HG03442 (cell line): ENCODE measurements around the gene KCNMA1.
"Not testable (repeated sequence)": the region's sequence is repeated elsewhere in the genome, so short reads cannot be mapped to it uniquely, and the experiment has no call there.

ENCODE experiments used
- ATAC-seq: cut with Tn5 transposase; IDR thresholded peaks from one replicate; pipeline ENCODE4 v1.9.1; 2021; ENCODE audit warnings: mild to moderate bottlenecking, moderate library complexity; ENCODE audit not compliant: unreplicated experiment

KCNMA1 gene

DNA sequence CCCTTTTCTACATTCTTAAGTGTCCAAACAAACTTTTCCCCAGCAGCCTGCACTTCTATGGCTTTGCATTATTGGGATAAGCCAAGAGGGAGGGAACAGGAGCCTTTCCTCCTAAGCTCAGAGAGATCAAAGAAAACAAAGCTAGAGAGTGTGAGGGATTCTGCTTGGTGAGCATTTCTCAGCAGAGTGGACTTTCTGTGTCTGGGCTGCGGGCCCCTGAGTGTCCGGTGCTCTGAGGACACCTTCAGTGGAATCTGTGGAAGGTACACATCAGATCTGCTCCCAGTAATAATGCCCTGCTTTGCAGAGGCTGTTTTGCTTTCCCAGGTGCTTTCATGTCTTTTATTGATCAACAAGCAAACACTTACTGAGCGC, 50.2 kb downstream of the KCNMA1 start:
- ATAC-seq = no peak

DNA sequence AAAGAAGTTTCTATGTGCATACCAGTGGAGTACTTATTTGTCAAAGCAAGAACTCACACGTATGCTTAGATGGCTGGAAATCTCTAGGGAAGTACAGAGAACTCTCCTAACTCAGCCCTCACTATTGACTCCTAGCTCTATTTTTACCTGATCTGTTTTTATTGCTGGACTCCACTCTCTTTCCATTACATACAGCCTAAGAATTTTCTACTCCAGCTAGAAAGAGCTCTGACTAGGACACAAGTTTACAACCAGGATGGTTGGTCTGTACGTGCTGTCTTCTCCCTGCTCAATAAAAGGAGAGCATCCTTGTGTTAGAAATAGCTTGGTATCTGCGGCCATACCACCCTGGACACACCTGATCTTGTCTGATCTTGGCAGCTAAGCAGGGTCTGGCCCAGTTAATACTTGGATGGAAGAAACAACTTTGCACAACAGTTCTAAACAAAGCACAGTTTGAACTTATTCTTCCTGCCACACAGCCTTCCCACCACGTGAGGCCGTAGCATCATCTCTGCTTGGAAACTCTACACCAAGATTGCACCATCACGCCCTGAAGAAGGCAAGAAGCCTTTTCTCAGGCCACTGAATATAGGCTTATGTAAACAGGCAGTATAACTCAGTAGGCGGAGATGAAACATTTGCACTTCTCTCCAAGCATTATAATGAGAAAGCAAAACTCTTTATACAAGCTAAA, 50.7 kb downstream of the KCNMA1 start:
- ATAC-seq = no peak

DNA sequence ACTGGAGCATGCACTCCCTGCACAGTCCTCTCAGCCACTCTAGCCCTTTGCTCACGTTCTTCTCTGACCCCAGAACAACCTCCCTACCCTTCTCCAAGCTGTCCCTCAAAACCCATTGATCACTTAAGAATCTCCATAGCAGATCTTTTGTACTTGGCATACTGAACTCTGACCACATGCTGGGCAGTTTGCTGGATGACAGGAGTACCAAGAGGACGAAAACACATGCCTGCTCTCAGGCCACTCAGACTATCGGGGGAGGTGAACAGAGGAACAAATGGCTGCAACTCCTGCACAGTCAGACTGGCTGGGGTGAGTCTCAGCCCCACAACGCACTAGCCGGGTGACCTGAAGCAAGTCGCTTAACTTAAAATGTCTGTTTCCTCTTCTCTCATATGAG, 52.7 kb downstream of the KCNMA1 start:
- ATAC-seq = no peak

DNA sequence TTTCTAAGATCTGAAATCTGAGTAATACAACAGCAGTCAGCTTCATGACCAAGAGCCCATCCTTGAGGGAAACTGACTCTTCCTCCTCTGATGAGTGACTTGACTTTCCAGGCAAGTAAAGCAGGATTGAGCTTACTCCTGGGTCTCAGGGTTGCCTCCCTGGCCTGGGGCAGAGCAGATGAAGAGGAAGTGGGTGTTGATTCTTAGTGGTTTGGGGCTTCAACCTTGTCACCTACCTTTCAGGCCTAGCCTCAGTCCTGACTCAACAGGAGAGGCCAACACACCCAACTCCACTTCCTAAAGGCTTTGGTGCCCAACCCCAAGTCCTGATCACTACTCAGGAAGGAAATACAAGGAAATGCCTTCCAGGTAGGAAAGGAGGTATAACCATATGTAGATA, 54.1 kb downstream of the KCNMA1 start:
- no peak for ATAC-seq

DNA sequence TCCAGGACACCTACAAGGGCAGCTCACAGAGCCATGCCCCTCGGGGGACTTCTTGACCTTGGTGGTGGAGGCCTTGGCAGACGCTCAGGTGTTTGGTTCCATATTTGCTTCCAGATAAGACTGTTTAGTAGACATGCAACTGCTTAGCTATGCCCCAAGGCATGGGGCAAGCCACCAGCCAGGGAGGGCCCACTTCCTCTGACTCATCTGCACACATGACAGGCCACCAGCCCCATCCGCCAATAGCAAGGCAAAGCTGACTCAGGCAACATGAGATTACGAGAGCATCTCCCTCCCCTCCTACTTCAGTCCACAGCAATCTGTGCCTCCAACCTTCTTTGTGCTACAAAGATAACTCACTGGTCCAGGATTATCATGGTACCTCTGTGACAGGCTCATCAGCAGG, 54.9 kb downstream of the KCNMA1 start:
- no peak for ATAC-seq

GRCh38 chr10:77581738-77582137, 55.9 kb downstream of the KCNMA1 start:
- no peak for ATAC-seq

DNA sequence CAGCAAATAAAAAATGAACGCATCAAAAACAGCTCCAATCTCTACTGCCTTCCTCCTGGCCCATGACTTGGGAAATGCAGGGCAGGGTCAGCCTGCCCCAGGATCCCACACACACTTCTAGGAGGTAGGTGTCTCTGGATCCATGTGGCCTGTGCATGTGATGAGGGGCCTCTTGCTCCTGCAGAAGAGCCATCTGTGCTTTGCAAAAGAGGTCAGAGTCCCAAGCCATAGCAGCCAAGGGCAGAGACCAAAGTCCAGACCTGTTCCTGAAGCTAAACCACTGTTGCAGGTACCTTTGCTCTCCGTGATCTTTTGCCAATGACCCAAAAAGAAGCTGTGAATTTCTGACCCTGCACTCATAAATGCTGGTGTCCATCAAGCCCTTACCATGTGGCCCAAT, 57.1 kb downstream of the KCNMA1 start:
- no peak for ATAC-seq

DNA sequence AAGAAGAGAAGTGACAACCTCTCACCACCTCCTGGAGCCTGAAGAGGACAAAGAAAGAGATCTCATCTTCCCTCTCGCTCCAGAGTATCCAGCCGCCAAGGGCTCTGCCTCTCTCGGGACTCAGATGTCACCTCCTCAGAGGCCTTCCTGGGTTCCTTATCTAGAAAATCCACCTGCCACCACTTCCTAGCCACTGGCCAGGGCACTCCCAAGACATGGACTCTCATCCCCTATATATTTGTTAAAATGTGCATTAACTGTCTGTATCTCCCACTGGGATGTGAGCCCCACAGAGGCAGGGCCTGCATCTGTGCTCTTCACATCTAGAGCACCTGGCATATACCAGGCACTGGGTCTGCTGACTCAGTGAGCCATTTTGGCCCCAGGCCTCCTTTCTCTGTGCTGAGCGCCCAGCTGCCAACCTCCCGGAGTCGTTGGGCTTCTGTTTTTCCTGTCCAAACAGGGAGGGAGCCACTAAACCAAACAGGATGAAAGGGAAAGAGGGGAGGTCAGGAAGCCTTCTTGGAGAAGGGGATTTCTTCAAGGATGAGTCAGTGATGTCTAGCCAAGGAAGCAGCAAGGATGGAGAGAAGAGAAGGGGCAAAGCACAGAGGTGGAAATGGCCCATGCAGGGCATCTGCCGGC, 58.9 kb downstream of the KCNMA1 start:
- no peak for ATAC-seq

GRCh38 chr10:77577666-77578229, 59.9 kb downstream of the KCNMA1 start:
- no peak for ATAC-seq

DNA sequence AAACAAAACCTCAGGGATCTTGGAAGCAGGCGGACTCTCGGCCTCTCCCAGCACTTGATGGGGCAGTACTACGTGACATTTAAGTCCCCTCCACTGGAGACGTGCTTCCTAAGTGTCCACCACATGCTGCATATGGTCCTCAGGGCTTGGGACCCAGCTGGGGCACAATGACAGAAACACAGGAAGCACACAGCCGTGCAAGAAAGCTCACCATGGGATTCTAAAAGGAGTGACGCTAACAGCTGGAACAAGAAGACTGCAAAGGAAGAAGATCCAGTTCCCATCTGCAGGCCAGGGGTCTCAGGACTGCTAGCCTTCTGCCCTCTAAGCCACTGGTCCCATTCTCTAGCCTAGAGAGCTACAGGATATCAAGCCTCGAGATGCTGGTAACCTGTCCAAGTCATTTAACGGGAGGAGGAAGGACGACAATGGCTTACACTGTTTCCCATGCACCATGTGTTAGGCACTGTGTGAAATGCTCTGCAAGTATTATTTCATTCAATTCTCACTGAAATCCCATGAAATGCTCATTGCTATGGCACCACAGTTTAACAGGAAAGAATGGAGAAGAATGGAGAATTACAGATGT, 61.1 kb downstream of the KCNMA1 start:
- no peak for ATAC-seq

DNA sequence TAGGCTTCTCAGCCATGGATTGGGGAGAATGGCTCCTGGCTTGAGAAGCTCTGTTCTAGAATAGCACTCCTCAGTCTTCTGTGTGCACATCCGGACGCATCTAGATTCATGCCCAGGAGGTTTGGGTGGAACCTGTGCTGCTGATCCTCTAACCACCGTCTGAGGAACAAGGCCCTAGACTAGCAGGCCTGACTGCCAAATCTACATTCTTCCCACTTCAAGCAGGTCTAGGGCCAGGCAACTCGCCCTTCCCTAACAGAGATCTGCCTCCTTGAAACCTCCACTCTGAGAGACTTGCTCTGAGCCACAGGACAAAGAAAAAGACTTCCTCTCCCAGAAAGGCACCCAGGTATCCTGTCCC, 61.6 kb downstream of the KCNMA1 start:
- ATAC-seq = no peak

- no peak for ATAC-seq
Observed at GRCh38 chr10:77575271-77576006, 62.2 kb downstream of the KCNMA1 start.

DNA sequence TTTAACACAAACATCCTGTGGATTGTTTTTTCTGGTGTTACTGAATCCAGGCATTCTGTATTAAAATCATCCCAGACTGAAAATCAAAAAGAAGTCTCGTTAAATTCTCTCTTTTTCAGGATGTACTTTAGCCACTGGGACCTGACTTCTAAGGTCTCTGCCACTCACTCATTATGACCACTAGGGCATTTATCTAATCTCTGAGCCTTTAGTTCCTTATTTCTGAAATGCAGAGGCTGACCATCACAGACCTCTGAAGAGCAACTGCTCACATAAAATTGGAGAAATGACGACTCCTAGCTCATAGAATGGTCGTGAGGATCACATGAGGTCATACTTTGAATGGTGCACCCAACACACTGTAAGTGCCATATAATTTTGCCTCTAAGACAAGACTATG, 63.2 kb downstream of the KCNMA1 start:
- ATAC-seq = no peak

- not testable (repeated sequence) for ATAC-seq
Observed at GRCh38 chr10:77572520-77572919, 65.1 kb downstream of the KCNMA1 start.

GRCh38 chr10:77571490-77571889, 66.1 kb downstream of the KCNMA1 start:
- ATAC-seq = no peak

GRCh38 chr10:77566914-77567566, 70.6 kb downstream of the KCNMA1 start:
- ATAC-seq = no peak

DNA sequence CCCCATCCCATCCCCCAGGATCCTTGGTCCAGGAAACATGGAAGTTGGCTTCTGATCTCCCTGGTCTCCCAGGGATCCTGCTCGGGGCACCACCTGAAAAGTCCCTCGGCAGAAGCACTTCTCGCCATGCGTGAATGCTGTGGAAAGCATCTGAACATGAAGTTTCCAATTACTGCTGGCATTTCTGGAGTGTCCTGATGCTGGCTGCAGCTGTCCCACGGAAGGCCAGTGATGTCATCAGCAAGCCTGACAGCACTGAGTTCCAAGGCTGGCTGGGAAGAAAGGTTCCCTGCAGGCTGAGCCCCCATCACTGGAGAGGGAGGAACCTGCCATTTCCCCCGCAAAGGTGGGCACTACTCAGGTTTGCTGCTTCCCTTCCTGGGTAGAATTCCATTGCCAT, 71.4 kb downstream of the KCNMA1 start:
- ATAC-seq = no peak

DNA sequence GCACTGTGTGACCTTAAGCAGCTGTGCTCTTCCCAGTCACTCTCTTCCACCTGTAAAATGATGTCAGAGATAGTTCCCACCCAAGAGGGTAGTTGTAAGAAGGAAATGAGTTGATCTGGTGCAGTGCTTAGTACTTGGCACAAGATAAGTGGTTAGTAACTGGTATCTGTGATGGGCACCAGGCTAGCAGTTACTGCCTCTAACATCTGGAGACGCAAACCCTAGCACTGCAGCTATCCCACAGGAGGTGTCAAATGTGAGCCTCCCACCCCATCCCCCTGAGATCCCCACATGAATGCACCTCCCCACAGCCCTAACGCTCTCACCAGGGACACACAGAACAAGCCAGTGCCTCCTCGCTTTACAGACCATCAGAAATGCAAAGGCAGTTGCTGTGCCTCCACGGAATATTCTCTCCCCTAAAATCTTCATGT, 72.0 kb downstream of the KCNMA1 start:
- ATAC-seq = no peak

- ATAC-seq = no peak
Observed at GRCh38 chr10:77564731-77565589, 72.6 kb downstream of the KCNMA1 start.

DNA sequence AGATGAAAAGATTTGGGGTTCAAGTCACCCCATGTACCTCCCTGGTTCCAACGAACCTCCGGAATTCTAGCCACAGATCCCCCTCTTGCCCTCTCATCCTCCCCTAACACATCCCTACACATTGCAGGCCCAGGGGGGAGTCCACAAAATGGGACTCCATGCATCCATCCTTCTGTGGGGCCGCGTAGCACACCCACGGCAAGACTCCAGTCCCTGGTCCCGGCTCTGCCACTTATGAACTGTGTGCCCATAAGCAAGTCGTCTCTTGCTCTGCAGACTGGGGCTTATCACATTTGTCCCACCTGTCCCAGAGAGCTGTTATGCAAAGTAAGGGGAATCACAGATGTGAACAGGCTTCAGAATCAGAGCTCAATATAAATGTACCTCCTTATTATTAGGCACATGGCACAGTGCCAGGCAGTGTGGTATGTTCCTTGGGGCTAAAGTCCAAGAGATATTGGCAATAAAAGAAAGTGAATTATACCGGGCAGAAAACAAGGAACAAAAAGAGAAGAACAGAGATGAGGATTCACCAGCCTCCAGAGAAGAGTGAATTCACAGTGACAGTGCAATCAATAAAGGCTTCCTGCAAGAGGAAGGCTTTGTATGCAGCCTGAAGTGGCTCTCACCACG, 73.9 kb downstream of the KCNMA1 start:
- no peak for ATAC-seq
